Esophagus (tissue), 2 donors: ENCODE results near the gene TGFB1I1. TPM values are rescaled to one million over a fixed set of nuclear protein-coding genes. Genes with fewer than 3 reads are reported as not detected.
"Not testable (repeated sequence)": the region's sequence is repeated elsewhere in the genome, so short reads cannot be mapped to it uniquely, and the experiment has no call there.

Experiments
- H3K27ac ChIP-seq, 2 donors: one replicate each; pipeline ENCODE4 v1.5.1; 2013; ENCODE audit warnings: low read depth in 2 of 2, mild to moderate bottlenecking in 2 of 2, inconsistent platforms in 1 of 2, low read length in 1 of 2, moderate library complexity in 1 of 2
- H3K27me3 ChIP-seq, 2 donors: one replicate each; pipeline ENCODE4 v1.6.1; 2013; ENCODE audit warnings: low read length in 2 of 2, control low read depth in 1 of 2, mild to moderate bottlenecking in 1 of 2; ENCODE audit not compliant: insufficient read depth in 2 of 2, control insufficient read depth in 1 of 2
- H3K36me3 ChIP-seq, 2 donors: one replicate each; pipeline ENCODE4 v1.6.1; 2013; ENCODE audit warnings: low read length in 1 of 2; ENCODE audit not compliant: control insufficient read depth in 2 of 2, insufficient read depth in 2 of 2
- H3K4me1 ChIP-seq, 2 donors: one replicate each; pipeline ENCODE4 v1.6.1; 2013; ENCODE audit warnings: low read length in 1 of 2; ENCODE audit not compliant: control insufficient read depth in 2 of 2, insufficient read depth in 2 of 2
- H3K4me3 ChIP-seq, 2 donors: one replicate each; pipeline ENCODE4 v1.5.1; 2013; ENCODE audit warnings: low read length in 2 of 2, mild to moderate bottlenecking in 2 of 2, low read depth in 1 of 2, moderate library complexity in 1 of 2
- H3K9me3 ChIP-seq, 2 donors: one replicate each; pipeline ENCODE4 v1.6.1; 2013; ENCODE audit warnings: mild to moderate bottlenecking in 2 of 2, low read depth in 1 of 2, low read length in 1 of 2, moderate library complexity in 1 of 2; ENCODE audit not compliant: control insufficient read depth in 2 of 2, insufficient read depth in 1 of 2
- WGBS, 2 donors: extraction: QIAGEN DNeasy Blood & Tissue Kit; methylation state at CpG; one replicate each; pipeline ENCODE4 v1.1.7; 2013; 5-methylcytosine and 5-hydroxymethylcytosine counted together
- polyA plus RNA-seq, 2 donors: library from polyadenylated mRNA; stranded (reverse); fragments of 200-250 nt; gene quantifications; one replicate each; pipeline ENCODE4 v1.2.3, GENCODE V29; 2013
- donor health status: healthy with polysubstance abuse.
- donor health status: Bipolar disorder and iron deficiency.

The TGFB1I1 gene
- polyA plus RNA-seq, 2 donors: 13.5 to 28.2 TPM

GRCh38 chr16:31521368-31521767, 49.4 kb downstream of the TGFB1I1 start:
- Histone ChIP-seq H3K9me3 (no peaks in the 10 kb centered on the region), H3K4me3 (no peak overlapping the region), H3K27me3 (no peaks in the 10 kb centered on the region), H3K36me3 (no peaks in the 10 kb centered on the region), H3K4me1 (no peaks in the 10 kb centered on the region), H3K27ac (no peak overlapping the region)
- 81 to 91% methylated on average over 3 of the region's 3 CpGs for WGBS, 2 donors

- WGBS, 2 donors: 91 to 92% methylated on average over 6 of the region's 6 CpGs
- no peaks in the 10 kb centered on the region for H3K27me3 ChIP-seq
These were observed 50.1 kb downstream of the TGFB1I1 start for GRCh38 chr16:31522071-31522470.

GRCh38 chr16:31523768-31524167, 51.8 kb downstream of the TGFB1I1 start:
- not testable (repeated sequence) for H3K4me3 ChIP-seq, H3K9me3 ChIP-seq, H3K36me3 ChIP-seq, H3K27ac ChIP-seq, H3K27me3 ChIP-seq, H3K4me1 ChIP-seq
- 59 to 73% methylated on average over 3 of the region's 6 CpGs for WGBS, 2 donors

More at GRCh38 chr16:31522071-31522470, 50.1 kb downstream of the TGFB1I1 start:
- H3K4me1 ChIP-seq: no peaks in the 10 kb centered on the region
- H3K4me3 ChIP-seq: no peak overlapping the region
- no peak overlapping the region for H3K27ac ChIP-seq
- H3K36me3 ChIP-seq: no peaks in the 10 kb centered on the region
- H3K9me3 ChIP-seq: no peaks in the 10 kb centered on the region

- peaks cover 5 to 10% of the 10 kb centered on the region in 2 donors for H3K4me1 ChIP-seq
- no peak overlapping the region for H3K4me3 ChIP-seq
- H3K27ac ChIP-seq: no peak overlapping the region
- no peaks in the 10 kb centered on the region for H3K27me3 ChIP-seq
- H3K9me3 ChIP-seq: no peaks in the 10 kb centered on the region
- no peaks in the 10 kb centered on the region for H3K36me3 ChIP-seq
- WGBS, 2 donors: 88 to 92% methylated on average over 3 of the region's 3 CpGs
These were observed 53.2 kb downstream of the TGFB1I1 start for GRCh38 chr16:31525113-31525512.

Other genes with a start within 250 kb of the TGFB1I1 start
- under 1 TPM; 0.44 to 0.57 TPM for gene ITGAM, start 212.2 kb upstream of the TGFB1I1 start, polyA plus RNA-seq
- 1 to 10 TPM; 1.1 to 1.5 TPM for gene ITGAX, start 117.0 kb upstream of the TGFB1I1 start, polyA plus RNA-seq
- under 1 TPM in 1 of 2 donors, not detected in 1; 0.02 TPM for gene ITGAD, start 78.8 kb upstream of the TGFB1I1 start, polyA plus RNA-seq
- gene COX6A2, start 43.8 kb upstream of the TGFB1I1 start, polyA plus RNA-seq: under 1 TPM; 0.24 to 0.53 TPM
- under 1 TPM; 0.12 to 0.18 TPM for gene ZNF843, start 29.4 kb upstream of the TGFB1I1 start, polyA plus RNA-seq
- gene ARMC5, start 12.7 kb upstream of the TGFB1I1 start, polyA plus RNA-seq: 10 to 100 TPM; 10.3 to 15.1 TPM
- 1 to 10 TPM in 1 of 2 donors, under 1 TPM in 1; 0.73 to 1.3 TPM for gene SLC5A2, start 11.0 kb downstream of the TGFB1I1 start, polyA plus RNA-seq
- gene RUSF1, start 36.2 kb downstream of the TGFB1I1 start, polyA plus RNA-seq: 10 to 100 TPM; 31.6 to 52.1 TPM
- gene AHSP, start 55.7 kb downstream of the TGFB1I1 start, polyA plus RNA-seq: not detected